CD14-positive monocyte (primary cell): ENCODE measurements around the gene LLGL2. TPM values are rescaled to one million over a fixed set of nuclear protein-coding genes. Genes with fewer than 3 reads are reported as not detected.
A peak's percentile ranks its signal among the peaks of the same experiment; 100 is the strongest.

ENCODE experiments used
- DNase-seq, 3 donors: peaks; one replicate each; pipeline ENCODE4 v3.0.0-alpha.2; 2011 to 2022
- H2AFZ ChIP-seq: 2 replicates; pipeline ENCODE4 v1.6.0; 2012; ENCODE audit warnings: mild to moderate bottlenecking, low read depth, low read length, inconsistent platforms; ENCODE audit not compliant: insufficient read depth, poor library complexity, severe bottlenecking
- H3K27ac ChIP-seq, 2 donors: 1 replicate in 1 of 2; 2 replicates in 1 of 2; pipeline ENCODE4 v1.5.1; 2012 to 2013; ENCODE audit warnings: low read length in 2 of 2, control low read depth in 1 of 2, inconsistent platforms in 1 of 2, low read depth in 1 of 2, mild to moderate bottlenecking in 1 of 2
- H3K27me3 ChIP-seq, 2 donors: one replicate each; pipeline versions ENCODE4 v1.6.0 to v1.6.1; 2011 to 2013; ENCODE audit warnings: low read length in 2 of 2; ENCODE audit not compliant: control insufficient read depth in 2 of 2, insufficient read depth in 2 of 2
- H3K36me3 ChIP-seq, 2 donors: replicated peaks in 1 of 2; 1 replicate in 1 of 2; 2 replicates in 1 of 2; pipeline versions ENCODE4 v1.5.1 to v1.6.1; 2012 to 2013; ENCODE audit warnings: low read length in 2 of 2, control low read depth in 1 of 2, inconsistent platforms in 1 of 2, mild to moderate bottlenecking in 1 of 2; ENCODE audit not compliant: insufficient read depth in 2 of 2, control insufficient read depth in 1 of 2
- H3K4me1 ChIP-seq, 2 donors: 1 replicate in 1 of 2; 2 replicates in 1 of 2; pipeline versions ENCODE4 v1.5.1 to v1.6.1; 2012 to 2013; ENCODE audit warnings: low read length in 2 of 2, control low read depth in 1 of 2, inconsistent platforms in 1 of 2, mild to moderate bottlenecking in 1 of 2, moderate library complexity in 1 of 2; ENCODE audit not compliant: insufficient read depth in 2 of 2, control insufficient read depth in 1 of 2
- H3K4me2 ChIP-seq: replicated peaks from 2 replicates; pipeline ENCODE3; 2012; ENCODE audit warnings: low read length, moderate library complexity, mild to moderate bottlenecking; ENCODE audit not compliant: poor library complexity, severe bottlenecking; ENCODE audit errors: extremely low read depth
- H3K4me3 ChIP-seq, 3 experiments: fragments of 200-600 bp in 1 of 3; sonication (generic) in 1 of 3; replicated peaks in 1 of 3; 1 replicate in 2 of 3; 2 replicates in 1 of 3; pipeline ENCODE4 v1.5.1; 2011 to 2013; ENCODE audit warnings: low read length in 3 of 3, mild to moderate bottlenecking in 3 of 3, control low read depth in 2 of 3, low read depth in 2 of 3, inconsistent platforms in 1 of 3, moderate library complexity in 1 of 3
- H3K79me2 ChIP-seq: 2 replicates; pipeline ENCODE4 v1.6.0; 2012; ENCODE audit warnings: mild to moderate bottlenecking, control low read depth, inconsistent platforms, low read length, moderate library complexity; ENCODE audit not compliant: insufficient read depth
- H3K9ac ChIP-seq: 2 replicates; pipeline ENCODE4 v1.6.0; 2017; ENCODE audit warnings: low read length, mild to moderate bottlenecking; ENCODE audit not compliant: insufficient read depth, poor library complexity, severe bottlenecking
- H3K9me3 ChIP-seq, 2 donors: replicated peaks in 1 of 2; 1 replicate in 1 of 2; 2 replicates in 1 of 2; pipeline versions ENCODE4 v1.5.1 to v1.6.1; 2012 to 2013; ENCODE audit warnings: low read length in 2 of 2, control low read depth in 1 of 2; ENCODE audit not compliant: control insufficient read depth in 1 of 2, insufficient read depth in 1 of 2
- H4K20me1 ChIP-seq: 2 replicates; pipeline ENCODE4 v1.6.0; 2012; ENCODE audit warnings: mild to moderate bottlenecking, low read length, control low read depth, moderate library complexity; ENCODE audit not compliant: insufficient read depth
- H3K27ac Mint-ChIP-seq, 7 donors: one replicate each; pipeline ENCODE4 v1.8.0; 2020; ENCODE audit warnings: mild to moderate bottlenecking in 7 of 7, mixed read lengths in 7 of 7, moderate library complexity in 6 of 7, inconsistent platforms in 2 of 7
- H3K27me3 Mint-ChIP-seq, 3 donors: one replicate each; pipeline ENCODE4 v1.8.0; 2021 to 2022; ENCODE audit warnings: low read depth in 3 of 3, mild to moderate bottlenecking in 3 of 3, mixed read lengths in 3 of 3, moderate library complexity in 3 of 3, inconsistent platforms in 1 of 3
- H3K36me3 Mint-ChIP-seq, 2 donors: one replicate each; pipeline ENCODE4 v1.8.0; 2020; ENCODE audit warnings: mixed read lengths in 2 of 2, inconsistent platforms in 1 of 2, mild to moderate bottlenecking in 1 of 2
- H3K4me1 Mint-ChIP-seq: one replicate; pipeline ENCODE4 v1.8.0; 2020; ENCODE audit warnings: mild to moderate bottlenecking, mixed read lengths
- H3K4me3 Mint-ChIP-seq, 2 donors: one replicate each; pipeline ENCODE4 v1.8.0; 2020; ENCODE audit warnings: mild to moderate bottlenecking in 2 of 2, mixed read lengths in 2 of 2, moderate library complexity in 1 of 2
- H3K9me3 Mint-ChIP-seq, 7 donors: one replicate each; pipeline ENCODE4 v1.8.0; 2020 to 2022; ENCODE audit warnings: mixed read lengths in 7 of 7, mild to moderate bottlenecking in 6 of 7, moderate library complexity in 6 of 7, inconsistent platforms in 2 of 7
- CTCF ChIP-seq: fragments of 200-600 bp; IDR thresholded peaks from one replicate; pipeline ENCODE4 v1.8.0; 2022; ENCODE audit warnings: antibody characterized with exemption, mild to moderate bottlenecking
- WGBS: methylation state at CpG from one replicate; pipeline ENCODE4 v1.1.5; 2013; ENCODE audit warnings: missing lambda C conversion rate; ENCODE audit not compliant: insufficient coverage; 5-methylcytosine and 5-hydroxymethylcytosine counted together
- intact Hi-C, 2 donors: fragments of 100-400 bp; cut with micrococcal nuclease; formaldehyde crosslinking; loops; one replicate each; pipeline versions ENCODE4 v1.15.0 to v1.15.1; 2023
- polyA plus RNA-seq, 3 donors: library from polyadenylated mRNA; depleted of rRNA in 1 of 3; unstranded in 2 of 3; stranded (reverse) in 1 of 3; fragments of 300-500 nt in 2 of 3; fragments of >200 nt in 1 of 3; fragmentation: Illumina TruSeq in 2 of 3; gene quantifications; 1 replicate in 2 of 3; 2 replicates in 1 of 3; pipeline ENCODE4 v1.2.3, GENCODE V29; 2012 to 2021

Gene LLGL2
- polyA plus RNA-seq, 3 donors = 4.8 to 7.5 (median 5.5) TPM

- H3K9me3 Mint-ChIP-seq = peaks cover 0 to 2% (median 0%) of the 10 kb centered on the region in 7 donors
- H3K79me2 ChIP-seq = peaks cover 5% of the 10 kb centered on the region
- 94% methylated on average over 14 of the region's 14 CpGs for WGBS
- no peak overlapping the region for H3K4me3 Mint-ChIP-seq
- no peak overlapping the region for H3K27ac ChIP-seq
- no peaks in the 10 kb centered on the region for H3K27me3 ChIP-seq
- H3K36me3 ChIP-seq = peaks cover 55% of the 10 kb centered on the region in 2 donors
- no peak overlapping the region for H3K4me2 ChIP-seq
- no peak overlapping the region for H2AFZ ChIP-seq
- no peak overlapping the region for H3K4me3 ChIP-seq
- intact Hi-C loops = no loop called here
- no peaks in the 10 kb centered on the region for H3K9me3 ChIP-seq
- H3K27me3 Mint-ChIP-seq = peaks cover 0 to 2% (median 0%) of the 10 kb centered on the region in 3 donors
- H3K36me3 Mint-ChIP-seq = peaks cover 44 to 78% of the 10 kb centered on the region in 2 donors
- no peaks in the 10 kb centered on the region for H4K20me1 ChIP-seq
- no peak for DNase-seq
- H3K9ac ChIP-seq = no peak overlapping the region
- peaks cover 25% of the 10 kb centered on the region for H3K4me1 Mint-ChIP-seq
- no peak for TF ChIP-seq CTCF
- H3K4me1 ChIP-seq = peaks cover 28% of the 10 kb centered on the region in 2 donors
- H3K27ac Mint-ChIP-seq = peak overlapping the region in 1 of 7 donors; percentile 37
Measured at GRCh38 chr17:75490173-75490743, 35.2 kb upstream of the LLGL2 start.

GRCh38 chr17:75490953-75491649 is 34.4 kb upstream of the LLGL2 start:
- TF ChIP-seq CTCF = no peak
- no peak for DNase-seq
- H3K27ac Mint-ChIP-seq = peak overlapping the region in 1 of 7 donors; percentile 8
- Histone ChIP-seq H3K4me1 (peaks cover 22 to 23% of the 10 kb centered on the region in 2 donors), H3K4me3 (no peak overlapping the region), H2AFZ (no peak overlapping the region), H3K9me3 (no peaks in the 10 kb centered on the region), H3K9ac (no peak overlapping the region), H3K27me3 (no peaks in the 10 kb centered on the region), H3K79me2 (peaks cover 5% of the 10 kb centered on the region), H3K4me2 (no peak overlapping the region), H3K27ac (no peak overlapping the region), H3K36me3 (peaks cover 63% of the 10 kb centered on the region in 2 donors), H4K20me1 (no peaks in the 10 kb centered on the region)
- no peak overlapping the region for H3K4me3 Mint-ChIP-seq
- peaks cover 22% of the 10 kb centered on the region for H3K4me1 Mint-ChIP-seq
- intact Hi-C loops = no loop called here
- peaks cover 52 to 84% of the 10 kb centered on the region in 2 donors for H3K36me3 Mint-ChIP-seq
- WGBS = 62% methylated on average over 19 of the region's 19 CpGs
- peaks cover 0 to 2% (median 0%) of the 10 kb centered on the region in 3 donors for H3K27me3 Mint-ChIP-seq
- peaks cover 0 to 2% (median 0%) of the 10 kb centered on the region in 7 donors for H3K9me3 Mint-ChIP-seq
